Glutamatergic neuron (in vitro differentiated cells): ENCODE measurements around the gene SMPDL3A. TPM values are rescaled to one million over a fixed set of nuclear protein-coding genes. Genes with fewer than 3 reads are reported as not detected.

Source experiments
- DNase-seq: peaks from one replicate; pipeline ENCODE4 v3.0.0; 2022
- H3K27ac Mint-ChIP-seq: one replicate; pipeline ENCODE4 v1.8.0; 2020; ENCODE audit warnings: mild to moderate bottlenecking, mixed read lengths, inconsistent platforms; ENCODE audit not compliant: unreplicated experiment
- H3K27me3 Mint-ChIP-seq: one replicate; pipeline ENCODE4 v1.8.0; 2020; ENCODE audit warnings: mild to moderate bottlenecking, moderate library complexity, mixed read lengths, inconsistent platforms; ENCODE audit not compliant: unreplicated experiment
- H3K36me3 Mint-ChIP-seq: one replicate; pipeline ENCODE4 v1.8.0; 2020; ENCODE audit warnings: mild to moderate bottlenecking, mixed read lengths, inconsistent platforms; ENCODE audit not compliant: unreplicated experiment
- H3K4me1 Mint-ChIP-seq: one replicate; pipeline ENCODE4 v1.8.0; 2020; ENCODE audit warnings: mild to moderate bottlenecking, low read depth, mixed read lengths, inconsistent platforms; ENCODE audit not compliant: unreplicated experiment
- H3K4me3 Mint-ChIP-seq: one replicate; pipeline ENCODE4 v1.8.0; 2020; ENCODE audit warnings: mild to moderate bottlenecking, mixed read lengths, inconsistent platforms; ENCODE audit not compliant: unreplicated experiment
- H3K9me3 Mint-ChIP-seq: one replicate; pipeline ENCODE4 v1.8.0; 2020; ENCODE audit warnings: mild to moderate bottlenecking, moderate library complexity, mixed read lengths, inconsistent platforms; ENCODE audit not compliant: unreplicated experiment
- total RNA-seq: library from RNA; stranded (reverse); fragmentation: NEBNext Ultra II Directional; extraction: Animal tissue kit (Norgen Biotek cat#: 25700); gene quantifications from one replicate; pipeline ENCODE4 v1.2.1, GENCODE V29; 2021; ENCODE audit not compliant: unreplicated experiment
- TF ChIP-seq, protein P1 (sequence below): fragments of 200-600 bp; sonication (generic); IDR thresholded peaks from one replicate; pipeline ENCODE4 v1.5.0; 2021; ENCODE audit not compliant: partially characterized antibody, unreplicated experiment

The SMPDL3A gene
- total RNA-seq, 1 donor from 2014 or later, result 10.0 TPM

GRCh38 chr6:122797537-122797936 is 8.5 kb downstream of the SMPDL3A start:
- no peak overlapping the region for H3K27ac Mint-ChIP-seq
- H3K27me3 Mint-ChIP-seq, result no peaks in the 10 kb centered on the region
- TF ChIP-seq, protein P1, sequence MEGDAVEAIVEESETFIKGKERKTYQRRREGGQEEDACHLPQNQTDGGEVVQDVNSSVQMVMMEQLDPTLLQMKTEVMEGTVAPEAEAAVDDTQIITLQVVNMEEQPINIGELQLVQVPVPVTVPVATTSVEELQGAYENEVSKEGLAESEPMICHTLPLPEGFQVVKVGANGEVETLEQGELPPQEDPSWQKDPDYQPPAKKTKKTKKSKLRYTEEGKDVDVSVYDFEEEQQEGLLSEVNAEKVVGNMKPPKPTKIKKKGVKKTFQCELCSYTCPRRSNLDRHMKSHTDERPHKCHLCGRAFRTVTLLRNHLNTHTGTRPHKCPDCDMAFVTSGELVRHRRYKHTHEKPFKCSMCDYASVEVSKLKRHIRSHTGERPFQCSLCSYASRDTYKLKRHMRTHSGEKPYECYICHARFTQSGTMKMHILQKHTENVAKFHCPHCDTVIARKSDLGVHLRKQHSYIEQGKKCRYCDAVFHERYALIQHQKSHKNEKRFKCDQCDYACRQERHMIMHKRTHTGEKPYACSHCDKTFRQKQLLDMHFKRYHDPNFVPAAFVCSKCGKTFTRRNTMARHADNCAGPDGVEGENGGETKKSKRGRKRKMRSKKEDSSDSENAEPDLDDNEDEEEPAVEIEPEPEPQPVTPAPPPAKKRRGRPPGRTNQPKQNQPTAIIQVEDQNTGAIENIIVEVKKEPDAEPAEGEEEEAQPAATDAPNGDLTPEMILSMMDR, result no peak
- no peak for DNase-seq
- no peak overlapping the region for H3K4me3 Mint-ChIP-seq
- no peaks in the 10 kb centered on the region for H3K4me1 Mint-ChIP-seq
- no peaks in the 10 kb centered on the region for H3K36me3 Mint-ChIP-seq
- no peaks in the 10 kb centered on the region for H3K9me3 Mint-ChIP-seq

DNA sequence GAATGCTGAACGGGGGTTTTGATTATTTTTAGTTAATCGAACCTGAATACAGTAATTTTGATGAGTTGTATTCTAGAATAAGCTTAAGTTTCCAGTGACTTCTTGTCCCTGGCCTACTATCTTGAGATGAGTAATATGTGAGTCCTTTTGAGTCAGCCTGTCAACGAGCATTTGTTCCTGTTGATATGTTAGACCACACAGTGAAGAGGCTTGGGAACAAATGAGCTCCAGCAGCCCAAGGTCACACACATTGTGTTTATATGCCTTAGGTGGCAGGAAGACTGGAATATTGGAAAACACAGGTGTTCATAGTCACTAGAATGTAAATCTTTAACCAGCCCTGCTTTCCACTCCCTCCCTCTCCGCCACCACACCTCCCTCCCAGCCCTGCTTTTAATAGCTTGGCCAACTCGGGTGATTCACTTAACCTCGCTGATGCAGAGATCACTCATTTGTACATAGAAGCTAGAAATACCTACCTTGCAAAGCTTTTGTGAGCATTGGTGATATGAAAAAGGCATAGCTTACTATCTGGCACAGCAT is 9.1 kb downstream of the SMPDL3A start:
- H3K4me1 Mint-ChIP-seq, result no peaks in the 10 kb centered on the region
- H3K36me3 Mint-ChIP-seq, result no peaks in the 10 kb centered on the region
- no peak for DNase-seq
- H3K9me3 Mint-ChIP-seq, result no peaks in the 10 kb centered on the region
- H3K27me3 Mint-ChIP-seq, result no peaks in the 10 kb centered on the region
- no peak overlapping the region for H3K4me3 Mint-ChIP-seq
- no peak overlapping the region for H3K27ac Mint-ChIP-seq
- TF ChIP-seq, protein P1, result no peak

DNA sequence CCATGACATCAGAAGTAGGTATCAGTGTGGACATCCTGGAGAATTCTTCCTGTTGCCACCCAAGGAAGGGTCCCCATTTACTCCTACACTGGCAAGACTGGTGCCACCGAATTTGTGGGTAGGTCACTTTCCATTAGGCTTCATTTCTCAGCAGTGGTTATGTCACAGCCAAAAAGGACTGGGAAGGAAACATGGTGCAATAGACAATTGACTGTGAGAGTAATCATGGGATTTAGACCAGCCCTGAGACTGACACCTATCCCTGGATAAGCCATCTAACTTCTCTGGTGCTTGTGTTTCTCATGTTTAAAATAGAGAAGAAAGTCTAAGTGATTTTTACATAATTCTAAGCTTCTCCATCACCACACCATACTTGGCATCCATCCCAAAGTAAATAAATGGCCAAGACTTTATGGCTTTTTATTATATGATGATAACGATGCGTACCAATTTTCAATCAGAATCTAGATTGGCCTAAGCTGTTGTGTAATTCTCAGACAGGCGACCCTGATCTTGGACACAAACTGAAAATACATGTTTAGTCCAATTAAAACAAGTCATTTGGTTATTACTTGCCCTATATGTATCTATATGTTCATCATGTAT is 10.2 kb downstream of the SMPDL3A start:
- no peak for DNase-seq
- no peaks in the 10 kb centered on the region for H3K27me3 Mint-ChIP-seq
- no peaks in the 10 kb centered on the region for H3K4me1 Mint-ChIP-seq
- no peak overlapping the region for H3K27ac Mint-ChIP-seq
- TF ChIP-seq, protein P1, result no peak
- no peaks in the 10 kb centered on the region for H3K9me3 Mint-ChIP-seq
- H3K4me3 Mint-ChIP-seq, result no peak overlapping the region
- no peaks in the 10 kb centered on the region for H3K36me3 Mint-ChIP-seq

DNA sequence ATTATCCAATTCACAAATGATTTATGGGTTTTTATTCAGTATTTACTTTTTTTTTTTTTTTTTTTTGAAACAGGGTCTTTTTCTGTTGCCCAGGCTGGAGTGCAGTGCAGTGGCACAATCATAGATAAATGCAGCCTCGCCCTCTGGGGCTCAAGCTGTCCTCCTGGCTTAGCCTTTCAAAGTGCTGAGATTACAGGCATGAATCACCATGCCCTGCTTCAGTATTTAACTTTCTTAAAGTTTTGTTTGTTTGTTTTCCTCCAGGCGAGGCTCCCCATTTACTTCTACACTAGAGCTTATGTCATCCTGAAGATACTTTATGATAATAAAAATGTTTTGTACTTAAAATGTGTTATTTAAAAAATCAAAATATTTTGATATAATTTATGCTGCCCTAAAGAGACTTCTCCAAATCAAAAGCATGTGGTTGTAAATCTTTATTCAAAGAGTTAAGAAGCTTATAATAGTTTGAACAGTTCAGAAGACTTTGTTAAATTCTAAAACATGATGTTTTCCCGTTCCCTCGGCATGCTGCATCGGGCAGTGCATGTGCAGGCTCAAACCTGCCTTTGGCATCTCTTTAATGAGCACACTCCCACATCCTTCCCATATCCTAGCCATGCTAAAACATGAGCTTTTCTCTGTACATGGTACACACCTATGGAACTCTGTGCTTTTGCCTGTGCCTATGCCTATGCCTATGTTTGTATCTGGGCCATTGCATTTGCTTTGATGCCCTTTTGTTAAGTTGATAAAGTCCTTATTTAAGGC is 11.0 kb downstream of the SMPDL3A start:
- no peak overlapping the region for H3K4me3 Mint-ChIP-seq
- no peaks in the 10 kb centered on the region for H3K9me3 Mint-ChIP-seq
- no peak for DNase-seq
- H3K4me1 Mint-ChIP-seq, result no peaks in the 10 kb centered on the region
- no peak overlapping the region for H3K27ac Mint-ChIP-seq
- no peaks in the 10 kb centered on the region for H3K27me3 Mint-ChIP-seq
- TF ChIP-seq, protein P1, result no peak
- no peaks in the 10 kb centered on the region for H3K36me3 Mint-ChIP-seq

DNA sequence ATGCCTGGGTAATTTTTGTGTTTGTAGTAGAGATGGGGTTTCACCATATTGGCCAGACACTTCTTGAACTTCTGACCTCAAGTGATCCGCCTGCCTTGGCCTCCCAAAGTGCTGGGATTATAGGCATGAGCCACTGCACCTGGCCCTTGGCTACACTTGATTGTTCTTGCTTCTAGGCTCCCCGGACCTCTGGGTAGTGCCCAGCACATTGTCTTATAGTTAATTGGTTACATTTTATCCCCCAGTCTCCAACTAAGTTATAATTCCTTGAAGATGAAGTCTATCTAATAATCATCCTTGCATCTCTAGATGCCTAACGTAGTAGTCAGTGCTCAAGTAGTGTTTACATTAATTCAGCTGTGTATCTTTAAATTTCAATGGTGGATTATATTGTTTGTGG is 11.8 kb downstream of the SMPDL3A start:
- H3K36me3 Mint-ChIP-seq, result no peaks in the 10 kb centered on the region
- TF ChIP-seq, protein P1, result no peak
- H3K27me3 Mint-ChIP-seq, result no peaks in the 10 kb centered on the region
- no peaks in the 10 kb centered on the region for H3K4me1 Mint-ChIP-seq
- H3K4me3 Mint-ChIP-seq, result no peak overlapping the region
- H3K9me3 Mint-ChIP-seq, result no peaks in the 10 kb centered on the region
- no peak overlapping the region for H3K27ac Mint-ChIP-seq
- no peak for DNase-seq
